Endodermal cell (in vitro differentiated cells): ENCODE results near the gene DIPK1A. TPM values are rescaled to one million over a fixed set of nuclear protein-coding genes. Genes with fewer than 3 reads are reported as not detected.

Source experiments
- DNase-seq: peaks from one replicate; pipeline ENCODE4 v3.0.0-alpha.2; 2017
- H3K27ac ChIP-seq: 2 replicates; pipeline ENCODE4 v1.5.1; 2013; ENCODE audit warnings: mild to moderate bottlenecking, low read depth, low read length, moderate library complexity
- H3K27me3 ChIP-seq: 2 replicates; pipeline ENCODE4 v1.6.1; 2013; ENCODE audit warnings: mild to moderate bottlenecking, low read length, moderate library complexity; ENCODE audit not compliant: insufficient read depth, control insufficient read depth, poor library complexity, severe bottlenecking
- H3K36me3 ChIP-seq: 2 replicates; pipeline ENCODE4 v1.7.0; 2013; ENCODE audit warnings: mild to moderate bottlenecking, low read length, moderate library complexity; ENCODE audit not compliant: control insufficient read depth, insufficient read depth
- H3K4me1 ChIP-seq: one replicate; pipeline ENCODE4 v1.7.0; 2013; ENCODE audit warnings: low read length; ENCODE audit not compliant: control insufficient read depth, insufficient read depth
- H3K4me3 ChIP-seq: 2 replicates; pipeline ENCODE4 v1.5.1; 2013; ENCODE audit warnings: mild to moderate bottlenecking, low read length, moderate library complexity
- H3K9ac ChIP-seq: 2 replicates; pipeline ENCODE4 v1.6.1; 2013; ENCODE audit warnings: mild to moderate bottlenecking, low read length, moderate library complexity; ENCODE audit not compliant: poor library complexity, severe bottlenecking; ENCODE audit errors: extremely low read depth
- H3K9me3 ChIP-seq: 2 replicates; pipeline ENCODE4 v1.6.1; 2013; ENCODE audit warnings: mild to moderate bottlenecking, low read length, moderate library complexity; ENCODE audit not compliant: control insufficient read depth
- H3K27ac Mint-ChIP-seq: 2 replicates; pipeline ENCODE4 v1.8.0; 2020; ENCODE audit warnings: mixed read lengths
- H3K27me3 Mint-ChIP-seq: 2 replicates; pipeline ENCODE4 v1.8.0; 2021; ENCODE audit warnings: mild to moderate bottlenecking, mixed read lengths; ENCODE audit not compliant: insufficient read depth
- H3K36me3 Mint-ChIP-seq: 2 replicates; pipeline ENCODE4 v1.8.0; 2020; ENCODE audit warnings: low read depth, mixed read lengths
- H3K4me1 Mint-ChIP-seq: 2 replicates; pipeline ENCODE4 v1.8.0; 2020; ENCODE audit warnings: mixed read lengths
- H3K4me3 Mint-ChIP-seq: 2 replicates; pipeline ENCODE4 v1.8.0; 2020; ENCODE audit warnings: mild to moderate bottlenecking, moderate library complexity, mixed read lengths
- H3K9me3 Mint-ChIP-seq: 2 replicates; pipeline ENCODE4 v1.8.0; 2020; ENCODE audit warnings: mild to moderate bottlenecking, mixed read lengths
- CTCF ChIP-seq: fragments of 200-600 bp; sonication (generic); conservative IDR thresholded peaks from 2 replicates; pipeline ENCODE4 v1.5.0; 2021; ENCODE audit warnings: antibody characterized with exemption, mild to moderate bottlenecking
- WGBS, 2 experiments: methylation state at CpG; one replicate each; pipeline versions ENCODE4 v1.1.5 to v1.1.7; 2013; ENCODE audit warnings: missing lambda C conversion rate in 2 of 2, mixed read lengths in 1 of 2; ENCODE audit not compliant: insufficient coverage in 1 of 2, insufficient read length in 1 of 2; 5-methylcytosine and 5-hydroxymethylcytosine counted together
- total RNA-seq, 2 donors: library from RNA; stranded (reverse); fragmentation: NEBNext Ultra II Directional in 1 of 2; extraction: Animal tissue kit (Norgen Biotek cat#: 25700) in 1 of 2; gene quantifications; 2 replicates in 1 of 2; 3 replicates in 1 of 2; pipeline ENCODE4 v1.2.1, GENCODE V29; 2021

DIPK1A gene
- total RNA-seq, 2 donors from 2014 or later: 4.0 to 6.6 TPM

GRCh38 chr1:92817986-92818764 is 143.1 kb downstream of the DIPK1A start:
- Mint-ChIP-seq H3K27me3 (no peaks in the 10 kb centered on the region), H3K36me3 (no peaks in the 10 kb centered on the region), H3K9me3 (no peaks in the 10 kb centered on the region), H3K4me1 (no peaks in the 10 kb centered on the region), H3K27ac (no peak overlapping the region), H3K4me3 (no peak overlapping the region)
- DNase-seq: peak; percentile 72
- WGBS, 2 experiments: 90 to 100% methylated on average over 3 of the region's 3 CpGs
- Histone ChIP-seq H3K27me3 (no peaks in the 10 kb centered on the region), H3K9me3 (no peaks in the 10 kb centered on the region), H3K9ac (no peak overlapping the region), H3K27ac (no peak overlapping the region), H3K4me3 (no peak overlapping the region), H3K4me1 (no peaks in the 10 kb centered on the region), H3K36me3 (no peaks in the 10 kb centered on the region)
- peak; percentile 80 for TF ChIP-seq CTCF

- no peak overlapping the region for H3K4me3 ChIP-seq
- no peak overlapping the region for H3K9ac ChIP-seq
- no peaks in the 10 kb centered on the region for H3K36me3 ChIP-seq
- Mint-ChIP-seq H3K4me3 (no peak overlapping the region), H3K27me3 (no peaks in the 10 kb centered on the region), H3K4me1 (no peaks in the 10 kb centered on the region), H3K9me3 (no peaks in the 10 kb centered on the region), H3K36me3 (no peaks in the 10 kb centered on the region), H3K27ac (no peak overlapping the region)
- H3K4me1 ChIP-seq: no peaks in the 10 kb centered on the region
- 83 to 89% methylated on average over 1 of the region's 1 CpG for WGBS, 2 experiments
- no peak for TF ChIP-seq CTCF
- H3K27ac ChIP-seq: no peak overlapping the region
- DNase-seq: no peak
- H3K27me3 ChIP-seq: no peaks in the 10 kb centered on the region
- no peaks in the 10 kb centered on the region for H3K9me3 ChIP-seq
These were observed 144.0 kb downstream of the DIPK1A start for GRCh38 chr1:92817137-92817697.

- H3K36me3 ChIP-seq: no peaks in the 10 kb centered on the region
- Mint-ChIP-seq H3K36me3 (no peaks in the 10 kb centered on the region), H3K9me3 (no peaks in the 10 kb centered on the region), H3K4me1 (no peaks in the 10 kb centered on the region), H3K27me3 (no peaks in the 10 kb centered on the region), H3K27ac (no peak overlapping the region), H3K4me3 (no peak overlapping the region)
- DNase-seq: no peak
- no peaks in the 10 kb centered on the region for H3K27me3 ChIP-seq
- H3K9me3 ChIP-seq: no peaks in the 10 kb centered on the region
- no peak overlapping the region for H3K27ac ChIP-seq
- no peak for TF ChIP-seq CTCF
- H3K9ac ChIP-seq: no peak overlapping the region
- no peak overlapping the region for H3K4me3 ChIP-seq
- no peaks in the 10 kb centered on the region for H3K4me1 ChIP-seq
- WGBS, 2 experiments: 89 to 93% methylated on average over 1 to 2 of the region's 2 CpGs
These were observed 144.5 kb downstream of the DIPK1A start for GRCh38 chr1:92816732-92817131.
